GM19023 (cell line): ENCODE data around the gene DGCR8.

Source experiments
- ATAC-seq: cut with Tn5 transposase; IDR thresholded peaks from one replicate; pipeline ENCODE4 v1.9.1; 2021; ENCODE audit warnings: mild to moderate bottlenecking, moderate library complexity; ENCODE audit not compliant: unreplicated experiment

DGCR8 gene

GRCh38 chr22:20089226-20089976 is 9.4 kb downstream of the DGCR8 start:
- ATAC-seq, result no peak

DNA sequence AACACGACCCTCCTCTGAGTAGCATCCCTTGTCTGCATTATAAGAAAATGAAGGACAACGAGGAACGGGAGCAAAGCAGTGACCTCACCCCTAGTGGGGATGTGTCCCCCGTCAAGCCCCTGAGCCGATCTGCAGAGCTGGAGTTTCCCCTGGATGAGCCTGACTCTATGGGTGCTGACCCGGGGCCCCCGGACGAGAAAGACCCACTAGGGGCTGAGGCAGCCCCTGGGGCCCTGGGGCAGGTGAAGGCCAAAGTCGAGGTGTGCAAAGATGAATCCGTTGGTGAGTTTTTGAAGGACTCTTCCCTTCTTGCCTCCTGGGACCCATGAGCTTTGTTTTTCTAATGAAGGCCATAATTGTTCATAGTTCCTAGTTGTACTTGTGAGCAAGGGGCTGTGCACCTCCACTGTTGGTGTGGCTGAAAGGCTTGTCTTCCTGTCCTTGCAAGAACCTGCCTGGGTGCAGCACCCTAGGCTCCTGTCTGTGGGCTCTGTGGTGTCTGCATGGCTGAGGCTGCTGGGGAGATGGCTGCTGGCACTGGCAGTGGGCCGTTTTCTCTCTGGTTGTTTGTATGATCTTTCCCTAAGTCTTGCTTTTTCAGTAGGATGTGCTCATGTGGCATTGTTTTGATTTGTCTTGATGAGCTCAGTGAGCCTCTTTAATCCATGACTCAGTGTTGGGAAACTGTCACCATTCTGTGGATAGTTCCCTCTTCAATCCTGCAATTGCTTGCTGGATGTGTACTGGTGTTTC is 10.1 kb downstream of the DGCR8 start:
- ATAC-seq, result no peak

DNA sequence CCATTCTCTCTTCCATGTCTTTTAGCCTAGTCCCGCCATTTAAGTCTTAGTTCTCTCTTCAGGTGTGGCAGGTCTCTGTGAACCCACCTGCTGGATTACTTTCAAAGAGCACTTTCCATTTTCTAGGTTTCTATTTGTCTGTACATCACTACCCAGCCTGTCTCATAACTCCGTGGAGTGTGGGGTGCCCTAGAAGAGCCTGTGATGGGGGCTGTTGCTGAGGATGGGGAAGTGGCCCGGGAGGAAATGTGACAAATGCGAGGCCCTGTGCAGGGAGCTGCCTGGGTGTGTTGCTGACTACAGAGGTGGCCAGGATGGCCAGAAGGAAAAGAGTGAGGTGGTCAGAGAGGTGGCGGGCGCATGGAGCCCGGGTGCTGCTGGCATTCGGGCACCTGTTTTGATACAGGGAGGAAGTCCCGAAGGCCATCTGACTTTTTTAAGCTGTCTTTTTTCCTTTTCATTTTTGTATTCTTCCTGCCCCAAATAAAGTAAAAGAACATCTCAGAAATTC is 10.7 kb downstream of the DGCR8 start:
- ATAC-seq, result no peak

DNA sequence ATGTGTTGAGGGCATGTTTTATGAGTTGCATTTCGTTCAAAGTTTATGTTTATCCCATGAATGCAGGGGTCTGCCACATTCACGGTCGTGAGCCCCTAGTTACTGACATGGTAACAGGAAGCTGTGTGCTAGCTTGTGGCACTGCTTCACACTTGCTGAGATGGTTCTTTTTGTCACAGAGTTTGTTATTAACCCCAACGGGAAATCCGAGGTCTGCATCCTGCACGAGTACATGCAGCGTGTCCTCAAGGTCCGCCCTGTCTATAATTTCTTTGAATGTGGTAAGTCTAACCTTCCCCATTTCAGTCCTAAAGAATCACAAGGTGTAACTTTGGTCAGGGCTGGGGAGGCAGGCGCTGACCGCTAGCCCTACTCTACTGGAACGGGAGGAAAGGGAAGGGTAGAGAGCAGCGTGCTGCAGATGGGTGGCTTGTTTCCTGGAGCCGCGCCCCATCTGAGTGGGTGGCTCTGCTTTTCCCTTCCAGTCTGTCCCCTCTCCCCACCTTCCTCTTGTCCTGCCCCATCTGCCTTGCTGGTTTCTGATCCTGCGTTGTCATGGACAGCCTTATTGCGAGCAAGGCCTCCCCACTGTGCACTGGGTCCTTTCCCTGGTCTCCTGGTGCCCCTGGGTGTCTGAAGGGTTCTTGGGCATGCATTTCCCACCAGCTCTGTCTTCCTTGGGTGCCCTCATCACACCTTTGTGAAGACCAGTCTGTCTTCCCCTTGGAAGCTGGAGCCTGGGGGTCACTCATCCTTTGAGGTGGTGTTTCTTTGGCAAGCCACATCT is 11.8 kb downstream of the DGCR8 start:
- ATAC-seq, result no peak

GRCh38 chr22:20092477-20092854 is 12.4 kb downstream of the DGCR8 start:
- no peak for ATAC-seq

DNA sequence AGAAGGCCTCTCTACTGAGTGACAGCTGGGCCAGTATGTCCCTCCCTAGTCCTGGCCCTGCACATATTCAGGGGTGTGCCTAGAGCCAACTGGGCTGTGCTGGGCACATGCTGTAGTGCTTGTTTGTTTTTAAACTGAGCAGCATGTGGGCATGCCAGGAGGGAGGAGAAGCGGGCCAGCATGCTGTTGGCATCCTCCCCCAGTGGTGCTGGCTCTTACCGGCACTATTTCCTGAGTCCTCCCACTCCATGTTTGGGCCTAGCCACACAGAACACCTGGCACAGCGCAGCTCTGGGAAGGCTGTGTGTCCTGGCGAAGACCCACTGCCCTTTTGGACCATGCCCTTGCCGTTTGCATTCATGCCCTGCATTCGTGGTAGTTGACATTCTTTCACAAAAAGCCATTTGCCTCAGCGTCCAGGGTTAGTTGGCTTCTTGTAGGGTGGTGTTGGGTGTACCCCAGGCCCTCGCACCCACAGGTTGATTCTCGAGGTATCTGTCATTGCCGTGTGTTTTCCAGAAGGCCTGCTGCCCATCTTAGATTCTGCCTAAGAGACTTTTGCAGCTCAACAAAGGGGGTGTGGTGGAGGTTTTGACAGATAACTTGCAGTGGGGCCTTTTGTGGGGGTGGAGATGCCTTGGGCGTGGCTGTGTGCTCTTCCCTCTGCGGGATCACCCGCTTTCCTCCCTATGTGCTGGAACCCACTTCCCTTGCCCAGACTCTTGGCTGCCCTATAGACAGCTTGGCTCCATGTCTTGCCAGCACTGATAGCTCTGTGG is 13.6 kb downstream of the DGCR8 start:
- no peak for ATAC-seq

- no peak for ATAC-seq
These were observed 14.3 kb downstream of the DGCR8 start for GRCh38 chr22:20094197-20094807.

GRCh38 chr22:20095521-20095920 is 15.5 kb downstream of the DGCR8 start:
- ATAC-seq, result no peak

DNA sequence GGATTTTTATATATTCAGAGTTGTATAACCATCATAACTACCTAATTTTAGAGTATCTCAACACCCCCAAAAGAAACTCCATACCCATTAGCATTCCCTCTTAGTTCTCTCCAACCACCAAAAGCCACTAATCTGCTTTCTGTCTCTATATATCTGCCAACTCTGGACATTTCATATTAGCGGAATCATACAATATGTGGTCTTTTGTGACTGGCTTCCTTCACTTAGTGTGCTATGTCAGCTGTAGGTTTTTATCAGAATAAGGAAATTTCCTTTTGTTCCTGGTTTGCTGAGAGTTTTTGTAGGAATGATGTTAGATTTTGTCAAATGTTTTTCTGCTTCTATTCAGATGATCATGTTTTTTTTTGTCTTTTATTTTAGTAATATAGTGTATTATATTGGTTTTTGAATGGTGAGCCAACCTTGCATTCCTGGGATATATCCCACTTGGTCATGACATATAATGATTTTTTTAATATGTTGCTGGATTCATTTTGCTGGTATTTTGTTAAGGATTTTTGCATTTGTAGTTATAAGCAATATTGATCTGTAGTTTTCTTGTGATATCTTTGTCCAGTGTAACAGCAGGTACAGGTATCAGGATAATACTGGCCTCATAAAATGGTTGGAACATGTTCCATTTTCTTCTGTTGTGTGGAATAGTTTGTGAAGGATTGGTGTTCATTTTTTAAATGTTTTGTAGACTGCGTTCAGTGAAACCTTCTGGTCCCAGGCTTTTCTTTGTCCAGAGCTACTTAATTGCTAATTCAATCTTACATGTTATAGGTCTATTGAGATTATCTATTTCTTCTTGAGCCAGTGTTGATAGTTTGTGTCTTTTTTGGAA is 16.8 kb downstream of the DGCR8 start:
- no peak for ATAC-seq

- no peak for ATAC-seq
These were observed 19.2 kb downstream of the DGCR8 start for GRCh38 chr22:20099099-20099711.

DNA sequence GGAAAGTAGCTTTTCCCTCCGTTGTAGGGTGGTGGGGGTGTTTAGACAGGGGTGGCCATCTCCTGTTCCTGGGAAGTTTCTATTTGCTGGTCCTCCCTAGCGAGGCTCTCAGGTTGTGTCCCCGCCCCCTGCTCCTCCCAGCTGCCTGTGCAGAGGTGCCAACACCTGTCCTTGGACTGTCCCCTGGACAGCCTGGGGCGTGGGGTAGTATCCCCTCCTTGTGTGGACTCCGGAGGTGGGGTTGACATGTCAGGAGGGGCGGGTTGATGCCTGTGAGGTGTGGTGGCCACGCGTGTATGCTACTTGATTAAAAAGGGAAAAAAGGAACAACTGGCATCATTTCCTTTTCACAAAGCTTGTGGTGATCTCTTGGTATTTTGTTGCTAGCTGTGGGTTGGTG is 21.6 kb downstream of the DGCR8 start:
- ATAC-seq, result no peak

GRCh38 chr22:20102203-20102780 is 22.3 kb downstream of the DGCR8 start:
- no peak for ATAC-seq

- no peak for ATAC-seq
These were observed 25.6 kb downstream of the DGCR8 start for GRCh38 chr22:20105456-20106204.

- no peak for ATAC-seq
These were observed 26.3 kb downstream of the DGCR8 start for GRCh38 chr22:20106205-20106848.

GRCh38 chr22:20106849-20107237 is 26.8 kb downstream of the DGCR8 start:
- no peak for ATAC-seq

GRCh38 chr22:20107471-20107901 is 27.4 kb downstream of the DGCR8 start:
- no peak for ATAC-seq
